TTC549 (cell line): ENCODE results near the gene TCF23.
A peak's percentile ranks its signal among the peaks of the same experiment; 100 is the strongest.

Experiments used
- FAIRE-seq: peaks from 2 replicates; lab custom pipeline; 2012; peaks lifted over from hg19 to GRCh38; lab: Jason Lieb, UNC

The TCF23 gene

DNA sequence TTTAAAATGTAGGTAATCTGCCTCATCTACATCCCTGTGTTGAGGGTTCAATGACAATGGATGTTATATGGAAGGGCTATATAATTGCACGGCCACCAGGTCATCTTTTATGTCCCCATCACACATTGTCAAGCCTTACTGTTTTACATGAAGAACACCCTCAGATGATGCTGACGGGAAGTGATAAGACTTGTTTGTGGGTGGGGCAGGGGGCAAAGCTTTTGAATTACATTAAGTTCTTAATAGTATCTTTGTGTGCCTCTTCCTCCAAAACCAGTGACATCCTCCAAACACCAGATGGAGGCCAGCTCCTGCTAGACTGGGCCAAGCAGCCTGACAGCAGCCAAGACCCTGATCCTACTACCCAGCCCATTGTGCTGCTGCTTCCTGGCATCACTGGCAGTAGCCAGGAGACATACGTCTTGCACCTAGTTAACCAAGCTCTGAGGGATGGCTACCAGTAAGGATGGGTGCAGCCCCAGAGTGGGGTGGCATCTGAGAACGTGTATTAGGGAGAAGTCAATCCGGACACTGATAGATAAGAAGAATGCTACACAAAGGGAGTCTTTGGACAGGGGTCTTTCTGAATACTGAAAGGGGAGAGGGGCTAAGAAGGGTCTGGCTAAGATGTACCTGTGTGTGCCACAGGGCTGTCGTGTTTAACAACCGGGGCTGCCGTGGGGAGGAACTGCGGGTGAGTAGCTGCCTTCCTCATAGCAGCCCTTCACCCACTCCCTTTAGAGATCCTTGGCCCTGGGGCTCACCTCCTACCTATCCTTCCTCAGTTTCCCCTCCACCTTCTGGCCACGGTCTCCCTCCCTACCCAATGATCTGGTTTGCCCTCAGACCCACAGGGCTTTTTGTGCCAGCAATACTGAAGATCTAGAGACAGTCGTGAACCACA lies 19.9 kb upstream of the TCF23 start:
- no peak for FAIRE-seq

DNA sequence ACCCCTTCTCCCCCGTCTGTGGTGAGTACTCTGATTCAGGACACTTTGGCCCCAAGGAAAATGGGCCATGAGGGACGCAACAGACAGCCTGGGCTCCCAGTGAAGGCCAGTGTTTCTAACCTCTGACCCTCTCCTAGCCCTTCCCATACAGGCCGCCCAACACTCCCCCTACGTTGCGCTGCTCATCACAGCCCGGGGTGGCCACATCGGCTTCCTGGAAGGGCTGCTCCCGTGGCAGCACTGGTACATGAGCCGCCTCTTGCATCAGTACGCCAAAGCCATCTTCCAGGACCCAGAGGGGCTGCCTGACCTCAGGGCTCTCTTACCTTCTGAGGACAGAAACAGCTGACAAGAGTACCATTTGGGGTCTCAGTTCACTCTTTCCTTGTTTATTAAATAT lies 18.4 kb upstream of the TCF23 start:
- FAIRE-seq, result no peak

DNA sequence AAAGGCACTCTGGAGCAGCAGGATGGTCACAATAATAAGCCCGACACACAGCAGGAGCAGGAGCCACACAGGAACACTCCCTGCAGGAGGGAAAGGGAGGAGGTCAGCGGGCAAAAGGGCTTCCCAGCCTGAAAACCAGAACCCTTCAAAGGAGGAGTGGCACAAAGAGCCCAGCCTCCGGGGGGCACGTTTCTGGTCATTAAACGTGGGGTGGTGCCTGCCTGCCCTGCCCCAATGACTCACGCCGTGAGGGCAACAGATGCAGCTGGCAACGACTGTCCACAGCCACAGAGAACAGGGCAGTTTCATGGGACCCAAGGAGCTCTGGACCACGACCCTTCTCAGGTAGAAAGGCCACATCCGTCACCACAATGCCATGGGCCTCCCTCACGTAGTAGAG lies 17.4 kb upstream of the TCF23 start:
- FAIRE-seq, result no peak

- no peak for FAIRE-seq
Observed at GRCh38 chr2:27133195-27133875, 15.5 kb upstream of the TCF23 start.

DNA sequence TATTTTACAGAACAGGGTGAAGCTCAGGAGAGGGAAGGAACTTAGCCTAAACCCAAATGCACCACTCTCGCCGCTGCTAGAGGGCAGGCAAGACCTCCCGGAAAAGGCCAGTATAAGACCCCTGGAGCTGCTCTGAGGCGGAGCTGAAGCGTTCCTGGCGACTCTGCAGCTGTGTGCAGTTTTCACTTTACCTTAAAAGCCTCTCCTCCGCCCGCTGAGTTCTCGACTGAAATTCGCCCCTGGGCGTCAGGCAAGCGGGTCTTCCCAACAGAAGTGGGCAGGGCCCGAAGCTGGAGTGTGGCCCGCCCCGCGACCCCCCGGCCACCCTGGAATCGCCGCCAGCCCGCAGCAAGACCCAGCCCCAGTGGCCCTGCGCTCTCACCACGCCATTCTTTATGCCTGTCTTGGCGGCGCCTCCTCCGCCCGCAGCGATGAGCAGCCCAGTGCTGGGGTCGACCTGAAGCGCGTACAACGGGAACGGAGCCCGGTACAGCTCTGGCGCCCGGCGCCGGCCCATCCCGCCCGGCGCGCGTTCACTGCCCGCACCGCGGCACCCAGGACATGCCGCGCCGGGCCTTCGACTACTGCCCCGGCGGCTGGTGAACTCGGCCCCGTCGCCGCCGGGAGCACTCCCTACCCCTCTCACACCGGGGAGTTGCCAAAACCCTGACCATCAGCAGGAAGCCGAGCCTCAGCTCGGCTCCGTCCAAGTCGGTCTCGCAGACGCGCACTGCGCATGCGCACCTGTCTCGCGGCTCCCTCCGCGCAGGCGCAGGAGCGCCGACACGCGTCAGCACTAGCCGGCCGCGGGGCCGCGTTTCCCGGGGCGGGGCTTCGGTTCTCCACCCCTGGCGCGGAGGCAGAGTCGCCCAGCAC lies 14.7 kb upstream of the TCF23 start, which contains the start of gene PREB:
Gene PREB, minus strand, starts transcription at position 732 of the 876 bp plus-strand sequence. Its CDS starts 215 bp downstream, at position 517.
- peak; percentile 34 for FAIRE-seq

- FAIRE-seq, result no peak
Observed at GRCh38 chr2:27134781-27135477, 13.9 kb upstream of the TCF23 start.

DNA sequence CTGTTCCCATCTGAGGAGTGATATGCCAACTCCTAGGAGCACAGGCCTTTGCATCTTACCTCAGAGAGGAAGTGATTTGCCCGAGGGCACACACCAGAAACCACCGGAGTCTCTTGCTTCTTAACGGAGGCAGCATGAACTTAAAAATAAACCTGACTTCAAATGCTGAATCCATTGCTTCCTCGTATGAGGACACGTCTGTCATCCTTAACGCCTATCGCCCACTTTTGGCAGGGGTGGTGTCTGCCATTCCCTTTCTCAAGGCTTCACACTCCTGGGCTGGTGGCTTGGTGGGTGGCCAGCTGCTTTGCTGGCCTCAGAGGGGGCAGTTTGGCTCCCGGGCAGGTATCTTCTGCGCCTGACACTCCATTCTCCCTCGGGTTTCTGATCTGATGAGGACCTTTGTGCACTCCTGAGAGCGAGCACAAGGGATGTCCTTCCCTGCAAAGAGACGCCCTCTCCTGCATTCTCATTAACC lies 13.3 kb upstream of the TCF23 start:
- no peak for FAIRE-seq

DNA sequence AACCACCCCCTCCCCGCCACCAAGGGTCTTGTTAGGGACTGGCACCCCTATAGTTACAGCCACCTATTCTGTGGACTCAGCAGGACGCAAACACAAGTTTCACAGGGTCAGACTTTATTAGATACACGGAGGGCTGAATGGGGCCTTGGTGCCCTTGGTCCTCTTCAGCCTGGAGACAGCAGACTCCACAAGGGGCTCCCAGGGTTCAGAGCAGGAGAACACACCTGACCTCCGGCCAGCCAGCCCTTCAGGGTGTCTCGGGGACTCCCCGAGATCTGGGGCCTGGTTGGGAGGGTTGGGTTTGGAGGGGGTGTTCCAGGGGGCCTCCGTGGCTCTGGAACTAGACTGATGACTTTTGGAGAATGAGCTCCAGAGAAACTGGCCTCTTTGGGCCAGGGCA lies 12.1 kb upstream of the TCF23 start:
- FAIRE-seq, result no peak

GRCh38 chr2:27137322-27137935 lies 11.4 kb upstream of the TCF23 start:
- FAIRE-seq, result no peak

GRCh38 chr2:27138111-27138510 lies 10.7 kb upstream of the TCF23 start:
- no peak for FAIRE-seq

- FAIRE-seq, result no peak
Observed at GRCh38 chr2:27139310-27139709, 9.5 kb upstream of the TCF23 start, which contains the start of gene PRR30. PRR30 (minus strand) TSS chr2:27139410; CDS start chr2:27138329, 1,081 bp downstream.

- no peak for FAIRE-seq
Observed at GRCh38 chr2:27143285-27143684, 5.5 kb upstream of the TCF23 start.

DNA sequence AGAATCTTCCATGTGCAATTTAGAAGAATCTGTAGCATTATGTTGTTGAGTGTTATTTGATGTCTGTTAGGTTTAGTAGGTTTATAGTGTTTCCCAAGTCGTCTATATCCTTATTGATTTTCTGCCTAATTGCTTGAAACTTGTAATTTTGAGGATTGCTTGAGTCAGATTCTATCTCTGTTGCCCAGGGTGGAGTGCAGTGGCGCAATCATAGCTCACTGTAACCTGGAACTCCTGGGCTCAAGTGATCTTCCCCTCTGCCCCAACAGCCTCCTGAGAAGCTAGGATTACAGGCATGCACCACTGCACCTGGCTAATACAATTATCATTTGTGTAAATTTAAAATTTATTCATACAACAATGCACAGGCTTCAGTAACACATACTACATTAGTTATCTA lies 3.1 kb upstream of the TCF23 start:
- no peak for FAIRE-seq

- no peak for FAIRE-seq
Observed at GRCh38 chr2:27147935-27148334, 869 bp upstream of the TCF23 start.

DNA sequence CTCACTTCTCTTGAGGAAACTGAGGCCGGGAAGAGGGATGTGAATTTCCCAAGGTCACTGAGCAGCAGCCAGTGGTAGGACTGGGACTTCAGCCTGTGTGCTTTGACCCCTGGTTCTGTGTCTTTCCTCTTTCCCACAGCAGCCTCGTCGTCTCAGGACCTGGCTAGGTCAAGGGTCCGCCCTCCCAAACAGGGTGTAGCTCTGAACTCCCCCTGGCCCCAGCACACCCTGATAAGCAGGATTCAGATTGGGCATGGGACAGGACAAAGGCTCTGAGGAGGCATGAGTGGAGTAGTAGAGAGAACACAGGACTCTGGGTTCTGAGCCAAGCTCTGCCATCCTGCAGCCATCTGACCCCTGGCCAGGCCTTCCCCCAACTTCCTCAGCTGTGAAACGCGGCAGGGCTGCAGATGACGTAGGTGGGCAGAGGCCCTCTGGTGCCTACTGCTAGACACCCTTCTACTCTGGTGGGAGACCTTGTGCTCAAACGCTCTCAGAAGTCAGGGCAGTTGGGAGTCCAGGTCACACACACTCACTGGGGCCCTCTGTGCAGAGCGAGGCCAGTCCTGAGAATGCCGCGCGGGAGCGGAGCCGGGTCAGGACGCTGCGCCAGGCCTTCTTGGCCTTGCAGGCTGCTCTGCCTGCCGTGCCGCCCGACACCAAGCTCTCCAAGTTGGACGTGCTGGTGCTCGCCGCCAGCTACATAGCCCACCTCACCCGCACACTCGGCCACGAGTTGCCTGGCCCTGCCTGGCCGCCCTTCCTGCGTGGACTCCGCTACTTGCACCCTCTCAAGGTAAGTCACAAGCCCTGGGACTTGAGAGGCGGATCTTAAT lies 984 bp downstream of the TCF23 start:
- FAIRE-seq, result no peak

DNA sequence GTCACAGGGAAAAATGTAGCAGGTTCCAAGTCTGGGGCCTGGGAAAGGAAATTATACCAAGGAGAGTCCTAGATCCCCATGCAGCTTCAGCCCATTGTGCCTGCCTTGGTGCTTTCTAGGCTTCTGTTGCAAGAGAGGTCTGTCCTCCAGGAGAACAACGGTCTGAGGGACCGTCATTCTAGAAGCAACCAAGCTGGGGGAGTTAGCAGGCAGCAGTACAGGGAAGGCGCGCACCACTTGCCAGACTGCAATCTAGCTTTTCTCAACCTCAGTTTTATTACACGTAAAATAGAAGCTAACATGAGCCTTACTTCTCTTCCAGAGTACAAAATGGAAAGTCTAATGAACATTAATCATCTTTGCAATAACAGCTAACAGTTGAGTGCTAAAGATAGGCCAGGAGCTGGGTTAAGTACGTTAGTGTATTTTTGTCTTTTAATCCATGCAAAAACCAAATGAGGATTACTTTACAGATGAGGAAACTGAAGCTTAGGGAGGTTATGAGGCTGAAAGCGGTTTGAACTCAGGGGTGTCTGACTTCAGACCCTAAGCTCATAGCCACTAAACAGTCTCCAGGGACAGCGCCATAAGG lies 1.9 kb downstream of the TCF23 start:
- FAIRE-seq, result no peak

GRCh38 chr2:27152102-27152795 lies 3.4 kb downstream of the TCF23 start:
- FAIRE-seq, result no peak

DNA sequence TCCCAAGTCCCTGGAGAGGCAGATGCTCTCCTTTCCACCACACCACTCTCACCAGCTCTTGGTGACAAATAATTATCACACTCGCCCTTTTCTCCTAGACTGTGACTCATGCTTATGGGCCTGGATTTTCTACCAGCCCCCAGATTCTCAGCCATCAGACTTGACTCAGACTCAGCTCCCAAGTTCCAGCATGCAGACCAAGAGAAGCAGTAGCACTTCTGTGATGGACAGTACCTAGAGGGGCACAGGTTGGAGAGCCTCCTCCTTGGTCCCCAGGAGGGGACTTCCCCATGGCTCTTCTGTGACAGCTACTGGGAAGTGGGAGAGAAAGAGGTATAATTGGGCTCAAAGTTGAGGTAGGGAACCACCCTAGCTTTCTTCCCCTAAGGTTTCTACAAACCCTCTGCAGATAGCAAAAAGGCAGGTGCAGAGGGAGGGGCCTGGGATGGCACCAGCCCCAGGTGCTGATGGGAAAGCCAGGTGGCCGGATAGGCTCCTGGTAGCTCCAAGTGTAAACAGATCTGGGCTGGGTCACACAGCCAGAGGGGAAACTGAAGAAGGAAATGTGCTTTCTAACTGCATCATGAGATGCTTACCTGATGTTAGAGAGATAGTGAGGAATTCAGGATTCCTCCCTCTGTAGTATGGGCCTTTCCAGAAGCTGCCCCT lies 4.1 kb downstream of the TCF23 start:
- no peak for FAIRE-seq

GRCh38 chr2:27154488-27154887 lies 5.7 kb downstream of the TCF23 start:
- FAIRE-seq, result no peak
